Peyer's patch (tissue), 4 donors: Measurements from ENCODE around the gene LARP1.
"Not testable (repeated sequence)": the region's sequence is repeated elsewhere in the genome, so short reads cannot be mapped to it uniquely, and the experiment has no call there.

ENCODE experiments used
- POLR2A ChIP-seq, 2 donors: fragments of 450-650 bp; IDR thresholded peaks; one replicate each; pipeline ENCODE4 v1.5.1; 2017; ENCODE audit warnings: antibody characterized with exemption in 2 of 2, mild to moderate bottlenecking in 2 of 2, moderate library complexity in 2 of 2
- TF ChIP-seq, protein P1 (sequence below), 6 experiments: fragments of 450-650 bp in 4 of 6; fragments of 200-600 bp in 2 of 6; sonication (generic) in 1 of 6; IDR thresholded peaks; one replicate each; pipeline ENCODE4 v1.5.1; 2017 to 2019; ENCODE audit warnings: antibody characterized with exemption in 6 of 6, mild to moderate bottlenecking in 3 of 6, moderate library complexity in 1 of 6

DNA sequence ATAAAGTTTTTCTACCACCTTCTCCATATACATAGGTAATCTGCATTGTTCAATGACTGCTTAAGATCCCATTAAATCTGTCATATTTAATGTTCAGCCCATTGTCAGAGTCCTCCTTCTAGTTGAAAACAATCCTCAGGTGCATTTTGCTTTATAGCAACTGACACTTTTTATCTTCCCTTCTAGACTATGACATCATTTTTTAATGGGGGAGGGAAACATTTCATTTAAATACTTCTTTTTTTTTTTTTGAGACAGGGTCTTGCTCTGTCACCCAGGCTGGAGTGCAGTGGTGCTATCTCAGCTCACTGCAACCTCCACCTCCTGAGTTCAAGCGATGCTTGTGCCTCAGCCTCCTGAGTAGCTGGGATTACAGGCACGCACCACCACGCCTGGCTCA lies 77.6 kb downstream of the LARP1 start:
- TF ChIP-seq, protein P1, sequence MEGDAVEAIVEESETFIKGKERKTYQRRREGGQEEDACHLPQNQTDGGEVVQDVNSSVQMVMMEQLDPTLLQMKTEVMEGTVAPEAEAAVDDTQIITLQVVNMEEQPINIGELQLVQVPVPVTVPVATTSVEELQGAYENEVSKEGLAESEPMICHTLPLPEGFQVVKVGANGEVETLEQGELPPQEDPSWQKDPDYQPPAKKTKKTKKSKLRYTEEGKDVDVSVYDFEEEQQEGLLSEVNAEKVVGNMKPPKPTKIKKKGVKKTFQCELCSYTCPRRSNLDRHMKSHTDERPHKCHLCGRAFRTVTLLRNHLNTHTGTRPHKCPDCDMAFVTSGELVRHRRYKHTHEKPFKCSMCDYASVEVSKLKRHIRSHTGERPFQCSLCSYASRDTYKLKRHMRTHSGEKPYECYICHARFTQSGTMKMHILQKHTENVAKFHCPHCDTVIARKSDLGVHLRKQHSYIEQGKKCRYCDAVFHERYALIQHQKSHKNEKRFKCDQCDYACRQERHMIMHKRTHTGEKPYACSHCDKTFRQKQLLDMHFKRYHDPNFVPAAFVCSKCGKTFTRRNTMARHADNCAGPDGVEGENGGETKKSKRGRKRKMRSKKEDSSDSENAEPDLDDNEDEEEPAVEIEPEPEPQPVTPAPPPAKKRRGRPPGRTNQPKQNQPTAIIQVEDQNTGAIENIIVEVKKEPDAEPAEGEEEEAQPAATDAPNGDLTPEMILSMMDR (IDR thresholded peaks at IDR 0.05): not testable (repeated sequence)
- TF ChIP-seq POLR2A (IDR thresholded peaks at IDR 0.05): not testable (repeated sequence)
